EH (cell line): ENCODE data around the gene SEL1L.
A peak's percentile ranks its signal among the peaks of the same experiment; 100 is the strongest.
"Not testable (repeated sequence)": the region's sequence is repeated elsewhere in the genome, so short reads cannot be mapped to it uniquely, and the experiment has no call there.

Experiments
- DNase-seq: peaks from one replicate; pipeline ENCODE4 v3.0.0-alpha.2; 2015; ENCODE audit warnings: low read depth

Gene SEL1L

GRCh38 chr14:81446279-81447007 is 87.2 kb downstream of the SEL1L start:
- no peak for DNase-seq

GRCh38 chr14:81441626-81442134 is 92.0 kb downstream of the SEL1L start:
- no peak for DNase-seq

GRCh38 chr14:81440041-81440440 is 93.6 kb downstream of the SEL1L start:
- DNase-seq, result no peak

- DNase-seq, result no peak
Observed at GRCh38 chr14:81437244-81437643, 96.4 kb downstream of the SEL1L start.

- peak; percentile 56 for DNase-seq
Observed at GRCh38 chr14:81436296-81437138, 97.1 kb downstream of the SEL1L start.

GRCh38 chr14:81435391-81436295 is 98.0 kb downstream of the SEL1L start:
- DNase-seq, result peak; percentile 19

- DNase-seq, result no peak
Observed at GRCh38 chr14:81435048-81435390, 98.6 kb downstream of the SEL1L start.

GRCh38 chr14:81434230-81434629 is 99.4 kb downstream of the SEL1L start:
- DNase-seq, result no peak

GRCh38 chr14:81433378-81433777 is 100.3 kb downstream of the SEL1L start:
- no peak for DNase-seq

- DNase-seq, result no peak
Observed at GRCh38 chr14:81432219-81432661, 101.4 kb downstream of the SEL1L start.

- DNase-seq, result no peak
Observed at GRCh38 chr14:81430235-81430634, 103.4 kb downstream of the SEL1L start.

GRCh38 chr14:81429749-81430148 is 103.9 kb downstream of the SEL1L start:
- DNase-seq, result not testable (repeated sequence)

GRCh38 chr14:81429028-81429427 is 104.6 kb downstream of the SEL1L start:
- DNase-seq, result no peak

GRCh38 chr14:81427348-81428058 is 106.2 kb downstream of the SEL1L start:
- DNase-seq, result no peak

- no peak for DNase-seq
Observed at GRCh38 chr14:81423504-81423903, 110.1 kb downstream of the SEL1L start.
